Activated CD4-positive, alpha-beta T cell treated with anti-CD3 and anti-CD28 coated beads for 24 hours (primary cell): Measurements from ENCODE around the gene CORO1C.
"Not testable (repeated sequence)": the region's sequence is repeated elsewhere in the genome, so short reads cannot be mapped to it uniquely, and the experiment has no call there.

Source experiments
- DNase-seq, 2 donors: peaks; one replicate each; pipeline ENCODE4 v3.0.0-alpha.2; 2020; ENCODE audit warnings: low read depth in 2 of 2

CORO1C gene

DNA sequence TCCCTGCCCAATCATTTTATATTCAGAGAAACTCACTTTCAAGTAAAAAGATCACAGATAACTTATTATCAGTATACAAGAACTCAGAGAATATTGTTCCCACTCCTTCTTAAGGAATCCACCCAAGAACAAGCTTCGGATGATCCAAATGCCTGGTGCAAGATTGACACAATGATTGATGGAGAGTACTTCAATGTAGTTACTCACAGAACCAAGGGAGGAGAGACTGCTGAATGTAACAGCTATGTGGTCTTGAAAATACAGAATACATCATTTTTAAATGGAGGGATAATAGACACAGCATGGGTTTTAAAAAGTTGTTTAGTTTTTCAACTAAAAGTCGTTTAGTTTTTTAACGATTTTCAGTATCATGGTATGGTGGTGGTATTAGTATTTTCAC is 59.3 kb downstream of the CORO1C start:
- no peak for DNase-seq

GRCh38 chr12:108671110-108671509 is 60.2 kb downstream of the CORO1C start:
- DNase-seq, result no peak

GRCh38 chr12:108670066-108670631 is 61.2 kb downstream of the CORO1C start:
- DNase-seq, result no peak

- no peak for DNase-seq
Observed at GRCh38 chr12:108668542-108668941, 62.8 kb downstream of the CORO1C start.

GRCh38 chr12:108668063-108668462 is 63.3 kb downstream of the CORO1C start:
- DNase-seq, result no peak

- DNase-seq, result no peak
Observed at GRCh38 chr12:108667349-108667748, 64.0 kb downstream of the CORO1C start.

DNA sequence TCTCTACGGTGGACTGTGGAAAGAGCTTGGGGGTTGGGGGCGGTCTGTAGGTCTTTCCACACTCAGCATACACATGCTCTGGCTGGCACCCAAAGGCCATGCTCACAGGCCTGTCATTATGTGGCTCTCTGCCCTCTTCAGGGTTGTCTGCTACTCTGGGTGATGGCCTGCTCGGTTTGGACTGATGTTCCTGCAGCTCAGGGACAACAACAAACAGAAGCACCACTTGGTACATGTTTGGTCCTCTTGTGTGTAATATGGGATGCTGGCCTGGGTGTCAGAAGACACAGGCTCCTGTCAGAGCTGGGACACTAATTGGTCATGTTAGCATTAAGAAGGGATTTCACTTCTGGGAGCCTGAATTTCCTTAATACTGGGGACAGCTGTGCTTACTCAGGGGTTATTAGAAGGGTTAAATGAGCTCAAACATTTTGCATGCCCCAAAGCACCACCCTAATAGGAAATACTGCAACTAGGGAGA is 64.9 kb downstream of the CORO1C start:
- DNase-seq, result no peak

DNA sequence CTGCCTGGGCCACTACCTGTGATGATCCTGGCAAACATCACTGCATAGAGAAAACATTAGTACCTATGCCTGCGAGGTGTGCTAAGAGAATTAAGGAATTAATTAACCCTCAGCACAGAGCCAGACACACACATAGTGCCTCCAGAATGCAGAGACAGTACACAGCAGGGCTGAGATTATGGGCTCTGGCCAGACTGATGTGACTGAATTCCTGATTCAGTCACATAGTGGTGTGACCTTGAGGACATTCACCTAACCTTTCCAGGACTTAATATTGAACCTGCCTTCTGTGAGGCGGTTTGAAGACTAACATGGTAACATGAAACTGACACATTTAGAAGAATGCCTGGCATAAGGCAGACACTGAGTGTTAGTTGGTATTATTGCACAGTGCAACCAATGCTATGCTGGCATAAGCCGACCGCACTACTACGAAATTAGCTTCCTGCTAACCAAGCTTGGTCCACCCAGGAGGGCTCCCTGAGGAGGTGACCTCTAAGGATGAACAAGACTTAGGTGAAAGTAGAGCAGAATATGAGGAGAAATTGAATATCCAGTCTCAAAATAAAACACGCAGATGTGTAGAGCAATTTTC is 65.6 kb downstream of the CORO1C start:
- DNase-seq, result no peak

GRCh38 chr12:108664338-108665258 is 66.7 kb downstream of the CORO1C start:
- DNase-seq, result peak; percentile 72 to 82

- DNase-seq, result no peak
Observed at GRCh38 chr12:108663324-108664015, 67.8 kb downstream of the CORO1C start.

GRCh38 chr12:108658115-108658514 is 73.2 kb downstream of the CORO1C start:
- DNase-seq, result not testable (repeated sequence)

- no peak for DNase-seq
Observed at GRCh38 chr12:108657130-108657745, 74.1 kb downstream of the CORO1C start.

GRCh38 chr12:108656247-108656646 is 75.1 kb downstream of the CORO1C start:
- not testable (repeated sequence) for DNase-seq

DNA sequence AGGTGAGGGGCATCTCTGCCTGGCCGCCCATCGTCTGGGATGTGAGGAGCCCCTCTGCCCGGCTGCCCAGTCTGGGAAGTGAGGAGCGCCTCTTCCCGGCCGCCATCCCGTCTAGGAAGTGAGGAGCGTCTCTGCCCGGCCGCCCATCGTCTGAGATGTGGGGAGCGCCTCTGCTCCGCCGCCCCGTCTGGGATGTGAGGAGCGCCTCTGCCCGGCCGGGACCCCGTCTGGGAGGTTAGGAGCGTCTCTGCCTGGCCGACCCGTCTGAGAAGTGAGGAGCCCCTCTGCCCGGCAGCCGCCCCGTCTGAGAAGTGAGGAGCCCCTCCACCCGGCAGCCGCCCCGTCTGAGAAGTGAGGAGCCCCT is 75.5 kb downstream of the CORO1C start:
- not testable (repeated sequence) for DNase-seq

DNA sequence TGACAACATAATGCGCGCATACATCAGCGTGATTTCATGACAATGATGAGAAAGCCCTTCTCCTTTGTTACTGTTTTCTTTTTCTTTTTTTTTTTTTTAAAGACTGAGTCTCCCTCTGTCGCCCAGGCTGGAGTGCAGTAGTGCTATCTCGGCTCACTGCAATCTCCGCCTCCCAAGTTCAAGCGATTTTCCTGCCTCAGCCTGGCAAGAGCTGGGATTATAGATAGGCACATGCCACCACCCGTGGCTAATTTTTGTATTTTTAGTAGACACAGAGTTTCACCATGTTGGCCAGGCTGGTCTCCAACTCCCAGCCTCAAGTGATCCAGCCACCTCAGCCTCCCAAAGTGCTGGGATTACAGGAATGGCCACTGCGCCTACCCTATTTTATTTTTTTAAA is 76.7 kb downstream of the CORO1C start:
- DNase-seq, result not testable (repeated sequence)

GRCh38 chr12:108653922-108654321 is 77.4 kb downstream of the CORO1C start:
- no peak for DNase-seq

DNA sequence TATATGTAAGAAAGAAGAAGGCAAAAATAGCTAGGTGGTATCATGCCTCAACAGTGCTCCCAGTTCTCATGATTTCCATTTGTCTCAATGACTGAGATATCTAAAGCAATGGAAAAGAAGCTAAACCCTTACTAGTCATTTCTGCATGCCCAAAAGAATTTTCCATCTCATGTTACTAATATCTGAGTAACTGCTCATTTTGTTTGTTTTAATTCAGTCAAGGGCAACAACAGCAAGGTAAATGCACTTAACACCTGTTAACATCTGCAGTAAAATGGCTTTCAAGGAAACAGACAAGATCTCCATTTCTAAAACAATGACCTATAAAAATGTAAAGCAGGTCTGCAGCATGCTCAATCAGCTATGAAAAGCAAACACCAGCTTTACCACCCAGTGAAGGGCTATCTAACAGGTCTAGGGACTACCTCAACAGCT is 78.2 kb downstream of the CORO1C start:
- no peak for DNase-seq

DNA sequence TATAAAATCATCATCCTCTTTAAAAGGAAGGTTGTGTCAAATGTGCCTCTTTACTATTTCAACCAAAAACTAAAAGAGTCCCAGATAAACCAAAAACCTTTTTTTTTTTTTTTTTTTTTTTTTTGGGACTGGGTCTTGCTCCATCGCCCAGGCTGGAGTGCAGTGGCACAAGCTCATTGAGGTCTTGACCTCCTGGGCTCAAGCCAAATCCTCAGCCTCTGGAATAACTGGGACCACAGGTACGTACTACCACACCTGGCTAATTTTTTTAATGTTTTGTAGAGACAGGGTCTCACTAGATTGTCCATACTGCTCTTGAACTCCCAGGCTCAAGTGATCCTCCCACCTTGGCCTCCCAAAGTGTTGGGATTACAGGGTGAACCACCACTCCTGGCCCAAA is 81.2 kb downstream of the CORO1C start:
- DNase-seq, result no peak

GRCh38 chr12:108649669-108650068 is 81.6 kb downstream of the CORO1C start:
- no peak for DNase-seq

DNA sequence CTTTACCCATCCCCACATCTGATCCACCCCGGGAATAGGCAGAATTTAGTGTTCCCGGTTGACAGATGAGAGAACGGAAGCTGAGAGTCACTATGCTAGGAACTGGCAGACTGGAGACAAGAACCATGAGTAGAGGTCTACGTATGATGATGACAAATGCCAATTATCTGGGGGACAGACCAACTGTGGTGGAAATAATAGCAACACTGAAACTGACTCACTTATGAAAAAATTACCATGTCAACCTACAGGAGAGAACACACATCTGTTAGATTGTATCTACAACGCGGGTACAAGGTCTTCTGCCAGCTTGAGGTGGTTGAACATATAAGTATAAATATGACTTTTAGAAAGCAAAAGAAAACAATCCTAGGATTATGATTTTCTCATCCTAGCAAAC is 82.2 kb downstream of the CORO1C start:
- DNase-seq, result no peak

DNA sequence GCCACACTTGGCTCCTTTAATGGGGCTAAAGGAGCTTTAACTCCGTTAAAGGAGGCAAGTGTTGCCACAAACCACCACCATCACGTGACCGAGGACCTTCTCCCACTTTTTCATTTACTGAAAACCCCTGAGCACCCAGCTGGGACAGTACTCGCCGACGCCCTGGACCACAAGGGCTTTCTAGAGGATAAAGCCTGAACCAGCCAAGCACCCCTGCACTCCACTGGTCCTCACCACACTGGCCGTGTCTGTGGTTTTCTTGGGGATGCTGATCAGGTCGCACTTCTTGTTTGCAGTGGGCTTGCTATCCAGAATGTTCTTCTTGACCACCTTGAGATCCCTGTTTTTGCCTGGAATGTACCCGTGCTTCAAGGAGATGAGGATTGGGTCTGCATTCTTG is 82.9 kb downstream of the CORO1C start:
- no peak for DNase-seq
